ENCODE data around the gene LRRK1.

The LRRK1 gene

DNA sequence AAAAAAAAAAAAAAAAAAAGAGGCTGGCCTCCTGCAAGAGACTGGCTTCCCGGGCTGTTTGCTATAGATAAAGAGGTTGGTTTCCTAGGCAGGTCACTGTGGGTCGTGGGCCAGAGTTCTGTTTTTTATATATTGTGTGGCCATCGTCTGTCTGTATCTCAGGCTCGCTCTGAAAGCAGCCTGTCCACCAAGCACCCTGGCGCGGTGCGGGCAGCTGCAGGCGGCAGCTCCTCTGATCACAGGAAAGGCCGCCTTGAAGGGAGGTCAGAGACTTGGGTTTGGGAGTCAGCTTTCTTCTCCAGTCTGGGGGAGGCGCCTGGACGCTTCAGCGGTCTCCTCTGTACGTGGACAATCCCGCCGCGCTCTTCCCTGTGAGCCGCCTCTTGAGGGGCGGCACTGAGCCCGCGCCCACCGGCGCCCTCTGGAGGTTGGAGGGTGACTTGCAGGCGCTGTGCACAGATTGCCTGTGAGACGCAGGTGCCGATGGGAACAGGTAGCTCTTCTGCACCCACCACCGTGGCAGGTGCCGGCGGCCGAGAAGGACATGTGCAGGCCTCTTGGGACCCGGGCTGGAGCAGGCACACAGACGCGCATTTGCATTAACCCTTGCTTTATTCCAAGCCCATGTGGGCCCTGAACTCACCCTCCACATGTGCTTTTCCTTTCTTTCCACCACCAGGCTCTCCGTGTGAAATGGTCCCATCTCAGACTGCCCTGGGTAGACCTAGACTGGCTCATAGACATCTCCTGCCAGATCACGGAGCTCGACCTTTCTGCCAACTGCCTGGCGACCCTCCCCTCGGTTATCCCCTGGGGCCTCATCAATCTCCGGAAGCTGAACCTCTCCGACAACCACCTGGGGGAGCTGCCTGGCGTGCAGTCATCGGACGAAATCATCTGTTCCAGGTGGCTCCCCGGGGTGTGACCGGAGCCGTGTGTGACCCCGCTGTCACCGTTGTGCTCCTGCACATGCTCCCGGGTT lies 89.3 kb downstream of the LRRK1 start:
- ATAC-seq: peak; percentile 89 to 90

GRCh38 chr15:101009176-101009575 lies 90.0 kb downstream of the LRRK1 start:
- no peak for ATAC-seq

DNA sequence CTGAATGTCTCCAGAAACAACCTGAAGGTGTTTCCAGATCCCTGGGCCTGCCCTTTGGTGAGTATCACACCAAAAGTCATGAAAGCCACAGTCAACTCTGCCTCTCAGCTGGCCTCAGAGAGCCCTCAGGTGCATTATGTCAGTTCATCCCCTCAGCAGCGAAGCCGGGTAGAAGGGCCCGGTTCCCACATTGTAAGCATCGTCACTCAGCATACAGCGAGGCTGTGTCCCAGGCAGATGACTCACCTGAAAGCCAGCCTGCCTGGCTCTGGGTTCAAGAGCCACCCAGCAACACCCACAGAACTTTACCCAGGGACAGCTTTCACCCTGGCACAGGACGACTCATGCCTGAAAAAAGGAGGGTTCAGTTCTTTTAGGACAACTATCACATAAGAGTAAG lies 91.6 kb downstream of the LRRK1 start:
- no peak for ATAC-seq

DNA sequence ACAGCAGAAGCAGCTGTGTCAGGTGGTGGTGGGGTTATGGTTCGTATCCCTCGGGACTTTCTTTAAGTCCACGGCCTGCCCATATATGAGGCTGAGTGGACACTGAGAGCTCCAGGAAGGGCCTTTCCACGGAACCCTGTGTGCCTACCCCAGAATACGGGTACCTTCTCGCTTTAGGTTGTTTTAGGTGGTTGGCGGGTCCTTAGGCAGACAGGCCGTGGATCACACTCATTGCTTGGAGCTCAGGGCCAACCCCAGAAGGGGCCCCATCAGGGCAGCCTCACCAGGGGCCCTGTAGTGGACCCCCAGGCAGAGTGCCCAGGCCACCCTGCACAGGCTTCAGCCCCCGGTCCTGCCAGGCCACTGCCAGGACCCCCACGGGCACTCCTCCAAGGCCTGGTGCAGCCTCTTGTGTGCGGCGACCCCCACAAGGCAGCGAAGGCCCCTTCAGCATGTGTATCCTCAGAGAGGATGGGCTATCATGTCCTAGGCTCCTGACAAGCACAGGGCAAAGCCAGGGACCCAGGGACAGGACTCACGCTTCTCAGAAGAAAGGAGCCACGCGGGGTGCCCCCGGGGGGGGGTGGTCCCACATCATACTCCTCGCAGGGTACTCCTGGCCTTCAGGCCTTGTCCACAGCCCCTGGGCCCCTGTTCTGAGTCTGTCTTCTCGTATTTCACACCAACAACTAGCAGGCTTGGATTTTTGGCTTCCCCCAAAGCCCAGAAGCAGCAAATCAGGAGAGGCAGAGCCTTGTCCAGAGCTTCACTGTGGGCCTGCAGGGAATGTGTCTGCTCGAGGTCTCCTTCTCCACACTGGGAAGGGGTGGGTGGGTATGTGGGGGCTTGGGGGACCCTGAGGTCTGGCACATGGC lies 93.4 kb downstream of the LRRK1 start:
- ATAC-seq: no peak

DNA sequence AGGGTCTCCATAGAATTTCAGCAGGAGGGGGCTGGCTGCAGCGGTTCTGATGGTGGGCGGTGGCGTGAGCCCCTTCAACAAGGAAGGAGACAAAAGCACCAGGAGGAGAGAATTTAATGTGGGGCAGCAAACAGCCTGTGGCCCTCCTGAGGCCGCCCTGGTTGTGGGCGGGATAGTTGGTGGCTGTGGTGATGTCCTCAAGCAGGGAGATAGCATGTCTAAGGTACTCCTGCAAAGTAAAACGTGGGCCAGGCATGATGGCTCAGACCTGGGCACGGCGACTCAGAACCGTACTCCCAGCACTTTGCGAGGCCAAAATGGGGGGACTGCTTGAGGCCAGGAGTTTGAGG lies 94.0 kb downstream of the LRRK1 start:
- ATAC-seq: no peak

- no peak for ATAC-seq
Observed at GRCh38 chr15:101013769-101014675, 94.9 kb downstream of the LRRK1 start.

DNA sequence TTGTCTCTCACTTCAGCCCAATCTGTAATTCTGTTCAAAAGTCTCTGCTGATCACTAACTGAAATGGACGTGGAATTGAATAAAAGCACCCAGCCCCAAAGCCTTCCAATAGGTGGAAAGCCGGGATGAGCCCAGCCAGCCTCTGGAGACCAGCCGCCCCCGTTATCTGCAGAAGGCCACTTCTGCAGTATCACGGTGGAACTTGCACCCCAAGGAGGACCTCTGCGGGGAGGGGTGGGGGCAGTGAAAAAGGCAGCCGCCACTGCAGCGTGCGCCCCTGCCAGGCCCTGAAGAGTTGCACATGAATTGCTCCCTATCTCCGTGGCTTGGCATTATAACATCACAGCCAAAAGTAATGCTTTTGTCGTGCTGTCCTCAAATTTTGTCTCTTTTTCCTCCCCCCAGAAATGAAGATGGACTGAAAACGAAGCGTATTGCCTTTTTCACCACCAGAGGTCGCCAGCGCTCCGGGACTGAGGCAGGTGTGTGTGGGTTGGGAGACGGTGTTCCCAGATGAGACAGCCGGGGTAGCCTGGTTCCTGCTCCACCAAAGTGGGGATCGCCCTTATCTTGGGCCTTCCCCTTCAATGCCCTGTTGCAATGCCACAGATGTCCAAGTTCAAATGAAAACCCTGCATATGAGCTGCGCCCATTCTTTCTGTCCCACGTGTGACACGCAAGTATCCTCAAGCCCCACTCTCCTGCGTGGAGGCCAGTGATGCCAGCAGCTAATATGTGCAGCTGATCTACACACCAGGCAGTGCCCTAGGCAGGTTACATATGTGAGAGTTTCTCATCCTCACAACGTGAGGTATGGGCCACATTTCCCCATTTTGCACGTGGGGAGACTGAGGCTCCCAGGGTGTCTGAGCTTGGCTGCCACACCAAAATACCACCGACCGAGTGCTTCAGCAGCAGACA lies 96.0 kb downstream of the LRRK1 start:
- peak; percentile 48 to 56 for ATAC-seq

- no peak for ATAC-seq
Observed at GRCh38 chr15:101016581-101016980, 97.4 kb downstream of the LRRK1 start.

DNA sequence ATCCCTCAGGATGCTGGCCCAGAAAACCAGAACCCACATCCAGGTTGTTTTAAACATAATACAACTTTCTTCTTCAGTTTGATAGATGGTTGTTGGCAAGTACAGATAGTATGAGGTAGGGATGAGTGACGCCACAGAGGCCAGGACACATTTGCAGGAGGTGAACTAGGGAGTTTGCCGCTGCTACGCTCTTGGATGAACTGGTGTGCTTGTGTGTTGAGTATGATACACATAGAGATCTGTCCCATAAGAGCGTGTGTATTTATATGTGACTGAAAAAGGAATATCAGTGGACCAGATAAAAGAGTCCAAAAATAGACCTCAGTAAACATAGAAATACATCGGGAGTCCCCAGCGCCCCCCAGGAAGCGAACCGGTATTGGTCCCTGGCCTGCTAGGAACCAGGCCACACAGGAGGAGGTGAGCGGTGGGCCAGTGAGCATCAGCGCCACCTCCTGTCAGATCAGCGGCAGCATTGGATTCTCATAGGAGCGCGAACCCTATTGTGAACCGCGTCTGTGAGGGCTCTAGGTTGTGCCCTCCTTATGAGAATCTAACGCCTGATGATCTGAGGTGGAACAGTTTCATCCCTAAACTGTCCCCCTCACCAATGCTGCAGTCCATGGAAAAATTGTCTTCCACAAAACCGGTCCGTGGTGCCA lies 98.1 kb downstream of the LRRK1 start:
- no peak for ATAC-seq

DNA sequence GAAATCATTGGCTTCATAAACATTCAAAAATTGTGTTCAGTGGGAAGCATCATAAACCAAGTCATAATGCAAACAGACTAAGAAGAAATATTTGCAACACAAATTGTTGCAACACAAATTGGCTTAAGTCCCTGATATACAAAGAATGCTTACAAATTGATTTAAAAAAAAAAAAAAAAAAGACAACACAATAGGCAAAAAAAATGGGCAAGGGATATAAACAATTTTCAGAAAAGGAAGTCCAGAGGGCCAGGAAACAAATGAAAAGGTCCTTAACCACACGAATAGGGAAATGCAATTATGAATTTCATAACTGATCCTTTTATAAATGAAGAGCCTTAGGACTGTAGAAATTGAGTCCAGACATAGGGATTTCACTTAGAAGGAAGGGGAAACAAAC lies 98.9 kb downstream of the LRRK1 start:
- no peak for ATAC-seq

DNA sequence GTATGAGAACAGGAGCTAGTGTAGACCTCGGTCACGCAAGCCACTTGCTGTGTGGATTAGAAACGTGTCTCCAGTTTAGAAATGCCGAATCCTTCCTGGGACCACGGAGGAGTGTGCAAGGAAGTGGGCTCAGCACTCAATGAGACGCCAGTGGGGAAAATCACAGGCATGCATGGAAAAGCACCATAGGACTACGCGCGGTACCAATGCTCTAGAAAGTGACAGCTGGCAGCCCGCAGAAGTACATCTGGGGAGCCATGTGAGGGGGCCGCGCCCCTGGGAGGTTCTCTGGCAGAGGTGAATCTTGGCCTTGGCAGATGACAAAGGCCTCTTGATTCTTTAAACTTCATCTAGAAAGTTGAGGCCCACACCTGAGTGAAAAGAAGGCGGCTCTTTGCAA lies 99.3 kb downstream of the LRRK1 start:
- ATAC-seq: no peak

GRCh38 chr15:101019366-101019896 lies 100.3 kb downstream of the LRRK1 start:
- no peak for ATAC-seq

GRCh38 chr15:101020451-101020850 lies 101.3 kb downstream of the LRRK1 start:
- no peak for ATAC-seq

- no peak for ATAC-seq
Observed at GRCh38 chr15:101020945-101021344, 101.8 kb downstream of the LRRK1 start.

- ATAC-seq: no peak
Observed at GRCh38 chr15:101022306-101022705, 103.1 kb downstream of the LRRK1 start.

DNA sequence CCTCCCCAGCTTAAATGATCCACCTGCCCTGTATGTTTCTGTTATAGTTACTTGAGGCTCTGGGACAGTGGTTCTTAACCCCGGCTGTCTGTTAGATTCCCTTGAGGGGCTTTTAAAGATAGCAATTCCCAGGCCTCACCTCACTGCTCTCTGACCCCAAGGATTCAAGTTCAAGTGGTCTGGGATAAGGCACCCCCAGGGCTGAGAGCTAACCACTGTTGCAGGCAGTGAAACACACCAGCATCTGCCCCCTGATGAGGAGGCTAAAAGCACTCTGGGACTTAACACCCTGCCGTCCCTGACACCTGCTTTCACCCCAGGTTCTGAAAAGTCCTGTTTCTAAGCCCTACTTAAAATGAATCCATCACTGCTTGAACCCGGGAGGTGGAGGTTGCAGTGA lies 103.7 kb downstream of the LRRK1 start:
- no peak for ATAC-seq

DNA sequence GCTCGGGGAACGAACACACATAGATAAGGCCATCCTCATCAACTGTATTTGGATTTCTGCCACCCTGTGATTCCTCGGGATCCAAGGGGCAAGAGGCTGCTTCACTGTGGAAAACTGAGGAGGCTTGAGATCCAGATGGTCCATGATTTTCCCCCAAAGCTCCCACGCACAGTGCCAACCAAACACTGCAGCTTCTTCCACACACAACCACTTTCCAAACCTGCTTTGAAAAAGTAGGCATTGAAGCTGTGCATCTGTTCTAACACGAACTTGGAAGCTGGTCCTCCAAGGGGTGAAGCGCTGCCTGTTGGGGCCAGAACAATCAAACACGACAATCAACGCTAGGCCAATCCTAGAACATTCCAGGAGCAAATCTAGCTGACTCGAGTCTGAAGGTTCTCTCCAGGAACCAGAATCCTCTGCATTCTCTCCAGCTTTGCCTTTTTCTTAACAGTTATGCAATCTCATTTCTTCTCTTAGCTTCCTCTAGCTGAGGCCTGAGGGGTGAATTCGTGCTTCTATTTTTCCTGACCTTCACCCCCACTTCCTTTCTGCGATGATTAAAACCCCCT lies 104.4 kb downstream of the LRRK1 start:
- ATAC-seq: no peak

- no peak for ATAC-seq
Observed at GRCh38 chr15:101024073-101024695, 105.0 kb downstream of the LRRK1 start.

DNA sequence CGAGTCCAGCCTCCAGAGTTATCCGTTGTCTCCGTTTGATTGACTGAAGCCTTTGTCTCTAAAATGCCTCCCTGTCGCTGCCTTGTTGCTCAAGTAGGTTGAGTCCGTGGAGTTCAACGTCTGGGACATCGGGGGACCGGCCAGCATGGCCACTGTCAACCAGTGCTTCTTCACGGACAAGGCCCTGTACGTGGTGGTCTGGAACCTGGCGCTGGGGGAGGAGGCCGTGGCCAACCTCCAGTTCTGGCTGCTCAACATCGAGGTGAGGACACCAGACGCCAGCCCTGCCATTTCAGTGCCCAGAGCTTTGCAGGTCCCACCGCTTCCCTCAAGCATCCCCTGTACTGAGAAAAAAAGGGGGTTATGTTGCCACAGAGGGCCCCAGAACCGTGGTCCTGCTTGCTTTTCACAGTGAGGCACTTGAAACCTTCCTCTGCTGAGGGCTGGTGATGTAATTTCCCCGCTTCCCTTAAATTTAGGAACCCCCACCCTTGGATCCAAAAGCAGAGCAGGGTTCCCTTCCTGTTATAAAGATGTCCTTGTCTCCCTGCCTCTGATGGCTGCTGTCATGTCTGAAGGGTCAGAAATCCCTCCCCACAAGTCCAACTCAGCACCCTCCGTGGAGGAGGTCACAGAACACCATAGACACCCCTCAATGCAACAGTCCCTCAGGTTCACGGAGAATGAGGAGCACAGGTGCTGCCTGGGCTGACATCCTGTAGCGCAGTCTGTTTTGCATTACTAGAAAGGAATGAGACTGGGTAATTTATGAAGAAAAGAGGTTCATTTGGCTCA lies 105.7 kb downstream of the LRRK1 start:
- ATAC-seq: no peak
